GM21526 (cell line): ENCODE data around the gene EBF3.

Experiments
- ATAC-seq: cut with Tn5 transposase; IDR thresholded peaks from one replicate; pipeline ENCODE4 v1.9.1; 2021; ENCODE audit warnings: moderate library complexity; ENCODE audit not compliant: unreplicated experiment, low FRiP score

EBF3 gene

DNA sequence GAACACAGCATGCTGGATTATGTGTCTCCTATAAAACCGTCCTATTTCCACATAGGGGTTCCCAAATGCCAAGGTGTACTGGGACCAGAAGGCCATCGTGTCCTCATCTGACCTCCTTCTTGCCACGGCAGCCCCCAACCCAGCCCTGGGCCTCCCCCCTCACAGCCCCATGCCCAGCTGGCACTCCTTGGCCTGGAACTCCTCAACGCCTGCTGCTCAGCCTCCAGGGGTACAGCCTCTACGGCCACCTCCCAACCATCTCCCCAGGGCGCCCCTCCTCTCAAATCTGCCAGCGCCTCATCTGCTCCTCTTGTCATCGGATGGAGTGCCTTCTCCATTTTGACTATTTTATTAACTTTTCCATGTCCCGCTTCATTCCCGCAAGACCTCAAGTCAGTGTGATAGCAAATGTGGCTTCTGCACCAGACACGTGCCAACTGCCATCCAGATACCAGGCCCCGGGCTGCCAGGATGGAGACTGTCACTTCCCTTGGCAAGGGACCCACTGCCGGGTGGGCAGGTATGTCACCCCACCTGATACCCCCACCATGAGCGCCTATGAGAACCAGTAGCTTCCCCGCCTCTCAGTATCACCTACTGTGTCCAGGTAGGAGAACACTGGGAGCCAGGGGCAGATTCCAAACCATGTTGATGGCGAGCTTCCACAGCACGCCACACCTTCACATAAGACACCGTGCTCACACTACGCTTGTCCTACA, 106.7 kb downstream of the EBF3 start:
- no peak for ATAC-seq

DNA sequence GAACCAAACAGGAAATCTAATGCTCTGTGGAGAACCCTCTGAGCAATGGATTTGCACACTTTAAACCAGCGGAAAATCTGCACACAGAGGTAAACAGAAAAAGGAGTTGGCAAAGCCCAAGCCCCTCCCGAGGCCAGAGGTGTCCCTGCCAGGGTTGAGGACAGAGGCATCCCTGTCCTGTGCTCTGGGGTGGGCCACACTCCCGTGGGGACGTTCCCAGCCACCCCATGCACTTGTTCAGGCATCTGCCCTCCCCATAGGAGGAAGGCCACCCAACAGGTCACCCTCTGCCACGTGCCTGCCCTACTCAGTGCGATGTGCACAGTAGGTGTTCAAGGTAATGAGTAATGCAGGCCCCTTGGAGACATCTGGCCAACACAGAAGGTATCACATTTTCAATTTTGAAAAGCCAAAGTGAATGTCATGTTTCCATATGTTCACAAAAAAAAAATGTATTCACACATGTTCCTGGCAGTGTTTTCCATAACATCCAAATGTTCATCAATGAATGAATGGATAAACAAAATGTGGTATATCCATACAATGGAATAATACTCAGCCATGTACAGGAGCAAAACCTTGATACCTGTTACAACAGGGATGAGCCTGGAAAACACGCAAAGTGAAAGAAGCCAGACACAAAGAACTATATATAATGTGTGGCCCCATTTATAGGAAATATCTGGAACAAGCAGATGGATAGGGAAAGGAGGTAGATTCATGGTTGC, 108.1 kb downstream of the EBF3 start:
- ATAC-seq: no peak

DNA sequence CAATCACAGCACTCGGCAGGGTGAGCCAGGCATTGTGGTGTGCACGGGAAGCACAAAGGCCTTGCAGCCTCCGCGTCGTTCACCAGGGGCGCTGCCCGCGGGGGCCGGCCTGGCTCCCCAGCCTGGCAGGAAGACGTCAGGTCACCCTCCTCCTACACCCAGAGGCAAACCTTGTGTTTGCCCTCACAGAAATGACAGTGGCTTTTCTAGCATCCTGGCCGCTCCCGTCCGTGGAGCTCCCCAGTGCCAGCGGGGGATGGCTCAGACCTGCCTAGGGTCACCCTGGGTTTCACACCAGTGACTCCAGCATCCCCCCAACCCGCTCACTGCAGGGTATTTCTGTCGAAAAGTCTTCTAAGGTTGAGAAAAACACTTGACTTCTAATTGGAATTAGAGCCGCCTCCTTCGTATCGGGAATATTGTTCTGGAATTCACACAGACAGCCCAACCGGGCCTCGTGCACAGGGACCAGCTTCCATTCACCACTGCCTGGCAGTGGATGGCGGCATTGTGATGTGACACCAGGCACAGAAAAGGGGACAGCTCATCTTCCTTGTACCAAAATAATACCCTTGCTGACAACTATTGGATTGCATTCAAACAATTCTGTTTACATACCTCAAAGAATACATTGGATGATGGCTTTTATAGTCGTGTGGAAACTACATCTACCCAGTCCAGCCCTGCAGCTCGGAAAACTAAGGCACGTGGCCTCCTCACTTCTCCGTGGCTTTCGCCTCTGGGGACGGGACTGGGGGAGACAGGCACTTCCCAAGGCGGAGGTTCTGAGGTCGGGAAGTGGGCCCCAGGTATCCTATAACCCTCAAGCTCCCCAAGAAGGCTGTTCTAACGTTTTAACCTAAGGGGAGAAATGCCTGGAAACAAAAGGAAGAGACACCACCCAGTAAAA, 109.0 kb downstream of the EBF3 start:
- no peak for ATAC-seq

DNA sequence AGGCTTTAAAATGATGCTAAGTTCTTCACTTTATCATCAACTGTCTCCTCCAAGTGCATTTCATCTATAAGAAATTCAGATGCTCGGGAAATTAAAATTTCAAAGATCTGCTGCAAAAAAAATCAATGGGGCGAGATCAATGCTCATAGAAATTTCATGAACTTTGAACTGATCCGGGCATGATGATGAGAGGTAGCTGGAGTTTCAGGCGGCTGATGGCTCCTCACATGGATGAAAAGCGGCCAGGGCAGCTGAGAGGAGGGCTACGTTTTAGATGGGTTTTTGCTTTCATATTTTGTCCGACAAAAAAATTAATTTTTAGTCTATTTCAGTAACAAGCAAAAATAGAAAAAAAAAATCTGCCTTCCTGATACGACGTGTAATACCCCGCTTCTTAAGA, 109.9 kb downstream of the EBF3 start:
- no peak for ATAC-seq

DNA sequence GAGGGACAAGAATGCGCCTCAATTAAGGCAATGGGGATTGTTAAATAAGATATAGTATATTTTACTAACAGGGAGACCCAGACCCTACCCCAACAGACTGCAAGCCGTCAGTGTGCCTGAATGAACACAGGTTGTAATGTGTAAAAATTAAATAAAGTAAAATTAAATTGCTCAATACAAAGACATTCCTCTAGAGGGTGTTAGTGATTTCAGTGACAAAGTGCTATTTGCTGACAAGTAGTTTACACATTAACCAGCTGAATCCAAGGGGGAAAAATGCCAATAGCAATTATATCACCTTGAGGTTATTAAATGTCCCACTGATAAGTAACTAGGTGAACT, 110.5 kb downstream of the EBF3 start:
- ATAC-seq: no peak

DNA sequence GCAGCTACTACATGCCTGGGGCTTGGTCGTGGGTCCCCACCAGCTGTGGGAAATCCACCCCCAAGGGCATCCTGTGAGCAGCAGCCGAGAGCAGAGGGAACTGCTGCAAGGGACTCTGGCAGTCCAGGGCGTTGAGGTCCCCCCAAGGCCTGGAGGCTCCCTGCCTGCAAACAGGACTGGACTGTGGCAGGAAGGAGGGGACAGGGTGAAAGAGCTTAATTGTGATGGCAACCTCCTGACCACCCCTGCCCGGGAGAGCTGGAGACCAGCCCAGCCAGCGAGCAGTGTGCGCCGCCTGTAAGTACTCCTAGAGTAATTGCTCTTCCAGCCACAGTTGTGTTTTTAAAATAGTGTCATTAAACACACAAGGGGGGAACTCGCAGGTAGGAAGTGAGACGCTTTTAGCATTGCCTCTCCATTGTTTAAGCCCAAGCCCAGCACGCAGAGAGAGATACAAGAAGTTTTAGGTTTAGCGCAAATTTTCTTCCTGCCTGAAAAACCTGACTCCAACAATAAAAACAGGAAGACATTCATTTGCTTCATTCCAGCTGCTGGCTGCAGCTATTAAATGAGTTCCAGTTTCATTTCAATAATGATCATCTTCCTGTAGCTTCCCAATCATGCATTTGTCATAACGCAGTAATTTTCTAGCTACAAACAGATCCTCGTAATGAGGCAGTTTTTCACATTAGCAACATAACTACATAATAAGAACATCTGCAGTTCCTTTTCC, 111.1 kb downstream of the EBF3 start:
- no peak for ATAC-seq

DNA sequence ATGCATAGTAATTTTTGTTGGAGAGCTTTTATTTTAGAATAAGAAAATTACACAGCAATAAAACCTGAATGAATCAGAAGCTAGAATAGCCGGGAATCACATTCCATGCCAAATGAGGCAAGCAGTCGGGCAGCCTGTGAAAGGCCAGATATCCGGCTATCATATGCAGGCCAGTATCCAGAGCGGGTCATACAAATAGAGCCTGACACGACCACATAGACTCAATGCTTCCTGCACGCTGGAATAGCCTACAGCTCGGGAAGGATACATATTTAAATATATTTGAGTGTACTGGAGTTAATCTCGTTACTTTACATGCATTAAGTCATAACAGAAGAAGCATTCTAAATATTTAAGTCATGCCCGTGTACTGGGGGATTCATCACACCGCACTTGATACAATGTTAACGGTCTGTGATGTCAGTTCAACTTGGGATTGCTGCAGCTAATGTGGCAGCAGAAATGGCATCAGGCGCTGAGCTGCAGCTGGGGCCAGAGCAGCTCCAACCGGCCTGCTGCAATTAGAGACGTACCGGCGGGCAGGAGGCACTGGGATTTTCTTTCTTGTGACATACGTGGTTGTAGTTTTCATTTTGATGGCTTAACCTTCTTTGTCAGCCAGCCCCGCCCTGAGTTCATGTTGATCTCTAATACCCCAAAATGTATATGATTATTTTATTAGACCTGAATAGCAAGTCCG, 112.0 kb downstream of the EBF3 start:
- no peak for ATAC-seq

DNA sequence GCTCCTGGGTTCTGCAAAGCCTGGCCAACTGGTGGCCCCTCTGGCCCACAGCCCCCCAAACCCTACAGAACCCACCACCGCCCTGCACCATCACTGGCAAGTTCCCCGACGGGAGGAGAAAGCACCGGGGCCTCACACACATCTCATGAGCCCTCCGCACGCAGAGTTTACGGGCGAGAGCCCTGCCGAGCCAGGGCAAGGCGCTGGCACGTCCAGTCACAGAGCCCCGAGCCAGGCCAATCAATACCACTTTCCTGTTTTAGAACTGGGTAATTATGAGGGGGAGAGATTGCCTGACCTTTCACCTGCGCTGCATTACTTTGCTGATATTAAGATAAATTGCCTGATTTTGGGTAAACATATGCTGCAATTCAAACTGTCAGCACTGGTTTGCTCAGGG, 113.3 kb downstream of the EBF3 start:
- ATAC-seq: no peak

DNA sequence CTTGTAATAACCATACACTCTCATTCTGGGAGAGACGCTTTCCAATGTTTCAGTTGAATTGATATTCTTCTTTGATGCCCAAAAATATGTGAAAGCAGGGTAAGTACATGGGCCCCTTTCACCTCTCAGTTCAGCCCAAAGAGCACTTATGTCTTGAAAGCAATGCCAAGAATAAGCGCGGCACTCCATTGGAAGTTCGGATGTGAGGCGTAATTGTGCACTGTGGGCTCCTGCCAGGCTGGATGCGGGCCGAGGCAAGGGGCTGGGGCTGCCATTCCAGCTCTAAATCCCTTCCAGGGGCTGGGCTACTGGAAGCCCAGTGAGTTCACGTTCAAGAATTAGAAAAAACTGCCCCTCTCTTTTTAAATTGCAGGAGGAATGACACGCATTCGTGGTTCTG, 113.8 kb downstream of the EBF3 start:
- no peak for ATAC-seq

DNA sequence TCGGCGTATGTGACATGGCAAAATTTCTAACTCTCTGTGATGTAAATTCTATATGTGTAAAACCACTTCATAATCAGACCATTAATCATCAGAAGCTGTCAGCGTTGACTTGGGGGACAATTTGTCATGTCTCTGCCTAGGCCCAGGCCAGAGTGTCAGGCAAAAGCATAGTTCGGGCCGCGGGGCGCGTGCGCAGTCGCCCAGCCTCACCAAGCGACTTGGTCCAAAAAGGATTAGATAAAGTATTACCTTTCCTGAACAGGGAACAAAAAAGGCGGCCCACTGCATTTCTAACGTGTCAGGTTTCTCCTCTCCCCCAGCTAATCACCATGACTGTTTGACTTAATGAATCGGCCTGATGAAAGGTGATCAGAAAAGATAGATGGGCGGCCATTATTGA, 114.2 kb downstream of the EBF3 start:
- ATAC-seq: no peak

DNA sequence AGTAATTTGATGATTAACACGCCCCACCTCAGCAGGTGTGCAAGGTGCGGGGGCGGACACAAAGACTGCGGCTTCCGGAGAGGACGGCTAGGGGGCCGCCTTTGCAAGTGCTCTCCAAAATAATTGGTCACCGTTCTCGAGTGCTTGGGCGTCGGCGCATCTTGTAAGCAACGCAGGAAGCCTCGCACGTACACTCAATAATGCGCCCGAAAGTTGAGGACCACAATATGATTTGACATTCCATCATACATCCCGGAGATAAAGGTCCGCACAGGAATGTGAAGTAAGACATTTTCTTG, 114.7 kb downstream of the EBF3 start:
- ATAC-seq: no peak

DNA sequence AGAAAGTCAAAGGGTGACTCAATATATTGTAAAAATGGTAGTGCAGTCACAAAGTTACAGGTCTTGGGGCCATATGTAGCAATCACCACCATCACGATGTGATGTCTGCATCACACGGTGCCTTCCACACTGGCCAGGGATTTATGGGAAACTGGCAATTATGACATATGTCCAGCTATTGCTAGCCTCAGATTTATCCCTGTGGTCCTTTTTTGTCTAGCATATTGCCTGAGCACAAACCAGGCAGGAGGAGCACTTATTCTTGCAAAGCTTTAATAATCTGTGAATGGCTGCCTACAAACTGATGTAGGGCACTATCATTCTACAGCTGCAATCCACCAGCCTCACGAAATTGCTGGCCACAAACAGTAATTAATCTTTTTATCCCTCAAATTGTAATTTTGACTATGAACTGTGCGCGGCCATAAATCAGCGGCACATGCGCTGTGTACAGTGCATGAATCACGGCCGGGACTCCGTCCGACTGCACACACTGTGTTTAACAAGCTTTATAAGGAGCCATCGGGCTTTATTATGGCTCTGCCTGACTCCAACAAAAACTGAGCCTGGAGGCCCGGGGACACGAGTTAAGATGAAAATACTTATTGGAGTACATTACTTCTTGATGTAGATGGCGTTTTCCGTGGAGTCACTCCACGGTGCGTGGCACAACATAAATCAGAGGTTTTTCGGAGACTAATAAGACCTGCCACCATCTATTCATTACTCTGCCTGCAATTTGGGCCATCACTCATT, 115.2 kb downstream of the EBF3 start:
- ATAC-seq: no peak

DNA sequence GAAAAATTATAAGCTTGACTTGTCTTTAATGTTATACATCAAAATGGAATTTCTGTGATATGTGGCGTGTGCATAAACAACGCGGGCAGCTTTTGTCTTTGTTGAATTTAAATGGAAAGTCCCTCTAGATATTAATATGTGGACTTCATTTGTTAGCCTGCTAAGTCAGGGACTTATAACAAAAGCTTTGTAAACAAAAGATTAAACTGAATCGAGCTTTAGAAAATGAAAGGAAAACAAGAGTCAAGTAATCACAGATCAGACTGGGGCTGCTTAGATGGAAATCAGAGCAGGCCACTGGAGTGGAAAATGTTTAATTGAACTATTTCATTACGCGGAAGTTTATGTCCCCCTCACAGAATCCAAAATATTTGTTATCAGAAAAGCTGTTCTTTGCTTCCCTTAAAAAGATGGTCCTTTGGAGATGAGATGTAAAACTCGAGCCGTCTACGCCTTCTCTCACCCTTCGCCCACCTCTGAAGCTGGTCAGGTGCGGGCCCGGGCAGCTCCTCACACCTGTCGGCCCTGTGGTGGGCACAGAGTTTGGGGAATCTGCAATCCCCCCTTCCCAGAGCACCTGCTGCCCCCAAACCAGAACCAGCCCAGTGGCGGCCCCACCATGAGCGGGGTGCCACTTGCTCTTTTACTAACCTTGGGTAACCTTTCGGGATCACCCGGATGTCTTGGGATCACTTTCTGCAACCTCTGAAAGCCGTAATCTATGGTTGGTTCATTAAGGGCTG, 116.2 kb downstream of the EBF3 start:
- ATAC-seq: no peak

DNA sequence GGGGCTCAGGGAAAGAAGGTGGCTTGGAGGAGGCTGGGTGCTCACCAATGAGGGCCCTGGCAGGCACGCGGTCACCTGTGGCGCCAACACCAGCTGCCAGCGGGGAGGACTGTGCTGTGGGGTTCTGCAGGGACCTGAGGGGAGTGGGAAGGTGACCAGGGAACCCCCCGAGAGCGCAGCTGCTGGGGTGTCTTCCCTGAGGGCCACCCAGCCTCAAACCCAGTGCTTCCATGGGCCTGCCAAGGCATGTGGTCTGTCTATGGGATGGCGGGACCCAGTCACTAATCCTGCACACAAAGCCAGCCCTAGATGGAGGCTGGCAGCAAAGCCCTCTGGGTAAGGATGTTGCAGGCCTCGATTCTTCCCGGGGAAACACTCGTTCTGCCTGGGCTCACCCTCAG, 117.1 kb downstream of the EBF3 start:
- ATAC-seq: no peak

DNA sequence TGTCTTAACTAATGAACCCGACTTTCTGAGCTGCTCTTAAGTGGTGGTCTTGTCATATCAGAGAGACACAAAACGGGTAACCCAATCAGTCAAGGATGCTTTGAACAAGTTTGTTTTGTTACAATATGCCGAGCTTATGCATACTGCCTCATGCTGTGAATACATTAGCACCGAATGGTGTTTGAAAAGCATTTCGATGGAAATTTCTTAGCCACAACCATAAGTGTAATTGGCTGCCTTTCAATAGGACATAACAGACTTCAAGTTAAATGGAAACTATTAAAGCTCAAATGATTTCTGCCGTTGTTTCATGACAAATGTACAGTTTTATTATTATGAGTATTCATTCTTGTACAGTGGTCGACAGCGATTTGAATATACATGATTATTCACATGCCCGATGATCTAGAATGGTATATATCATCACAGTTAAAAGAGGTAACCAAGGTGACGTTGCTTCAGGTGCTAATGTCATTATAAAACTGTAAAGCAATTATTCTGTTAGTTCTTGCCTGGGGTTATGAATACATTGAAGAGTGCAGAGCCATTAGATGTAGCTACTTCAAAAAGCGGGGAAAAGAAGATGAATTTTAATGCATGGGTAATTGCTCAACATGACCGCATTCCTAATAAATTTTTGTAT, 118.8 kb downstream of the EBF3 start:
- ATAC-seq: no peak

DNA sequence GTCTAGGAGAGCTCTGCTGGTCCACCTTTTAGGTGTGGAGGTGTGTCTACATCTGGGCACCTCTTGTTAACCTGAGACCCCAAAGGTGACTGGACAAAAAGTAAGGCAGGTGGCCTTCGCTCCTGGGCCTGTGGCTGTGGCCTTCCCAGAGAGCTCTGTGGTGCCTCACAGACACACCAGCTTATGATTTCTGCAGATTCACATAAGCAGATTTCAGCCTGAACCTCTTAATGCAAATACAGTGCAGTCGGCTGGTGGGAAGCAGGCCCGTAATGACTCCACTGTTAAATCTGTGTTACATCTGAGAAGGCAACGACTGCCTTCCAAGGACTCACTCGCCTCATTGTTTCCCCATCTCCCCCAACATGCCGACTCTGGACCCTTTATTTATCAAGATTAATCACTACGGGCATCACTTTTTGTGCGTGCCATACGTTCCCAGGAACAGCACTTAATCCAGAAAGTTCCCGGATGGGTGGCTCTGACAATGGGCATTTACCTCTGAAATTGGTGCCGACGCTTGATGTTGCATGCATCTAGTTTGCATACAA, 119.8 kb downstream of the EBF3 start:
- ATAC-seq: no peak

DNA sequence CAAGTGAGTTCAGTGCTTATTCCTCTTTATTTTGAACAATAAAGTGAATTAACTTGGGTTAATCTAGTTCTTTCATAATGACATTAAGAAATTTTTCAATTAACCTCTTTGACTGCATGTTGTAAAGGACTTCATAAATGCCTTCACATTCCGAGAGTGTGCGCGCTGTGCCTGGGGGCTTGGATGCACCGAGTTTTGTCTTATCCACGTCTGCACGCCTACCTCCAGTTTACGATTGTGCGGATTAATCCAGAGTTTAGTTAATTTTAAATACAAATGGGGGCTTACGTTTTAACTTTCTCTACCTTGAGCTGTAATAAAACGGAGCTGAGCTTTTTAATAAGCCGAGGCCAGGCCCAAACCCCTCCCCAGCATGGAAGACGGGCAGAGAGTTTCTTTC, 120.4 kb downstream of the EBF3 start:
- ATAC-seq: no peak

DNA sequence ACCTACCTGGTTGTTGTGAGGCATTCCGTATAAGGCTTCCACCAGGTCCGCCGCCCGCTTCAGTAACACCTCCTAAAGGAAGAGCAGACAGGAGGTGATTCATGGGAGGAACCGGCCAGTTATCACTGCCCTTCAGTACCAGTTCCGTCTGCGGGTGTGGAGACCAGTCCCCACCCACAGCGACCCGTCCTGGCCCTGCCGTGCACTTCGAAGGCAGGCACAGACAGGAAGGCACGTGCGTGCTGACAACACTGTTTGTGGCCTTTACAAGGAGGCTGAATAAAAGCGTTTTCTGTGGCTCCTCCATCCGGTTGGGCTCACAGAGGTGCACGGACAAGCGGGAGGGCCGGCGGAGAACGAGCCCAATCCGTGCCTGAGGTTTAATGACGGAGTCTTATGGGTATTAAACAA, 120.9 kb downstream of the EBF3 start:
- no peak for ATAC-seq
